IPS-NIHi7 (cell line): ENCODE data around the gene WARS2.
"Not testable (repeated sequence)": the region's sequence is repeated elsewhere in the genome, so short reads cannot be mapped to it uniquely, and the experiment has no call there.

Source experiments
- DNase-seq: peaks from one replicate; pipeline ENCODE4 v3.0.0; 2012; ENCODE audit warnings: mixed read lengths; ENCODE audit errors: extremely low spot score

WARS2 gene

DNA sequence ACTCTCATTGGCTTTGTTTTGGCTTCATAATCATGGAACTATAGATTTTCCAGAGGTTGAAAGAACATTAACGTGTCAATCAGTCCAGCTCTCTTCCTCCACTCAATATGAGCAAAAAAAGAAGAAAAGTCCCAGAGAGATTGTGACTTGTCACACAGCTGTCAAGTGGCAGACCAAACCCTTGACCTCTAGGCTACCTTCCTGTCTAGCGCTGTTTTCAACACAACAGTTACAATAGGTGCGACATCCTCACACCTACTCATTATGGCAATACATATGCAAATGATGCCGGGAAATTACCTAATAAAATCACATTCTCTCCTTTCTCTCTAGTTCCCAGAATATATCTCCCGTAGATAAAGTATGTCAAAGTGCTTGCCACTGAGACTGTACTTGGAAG, 1.1 kb downstream of the WARS2 start:
- no peak for DNase-seq

DNA sequence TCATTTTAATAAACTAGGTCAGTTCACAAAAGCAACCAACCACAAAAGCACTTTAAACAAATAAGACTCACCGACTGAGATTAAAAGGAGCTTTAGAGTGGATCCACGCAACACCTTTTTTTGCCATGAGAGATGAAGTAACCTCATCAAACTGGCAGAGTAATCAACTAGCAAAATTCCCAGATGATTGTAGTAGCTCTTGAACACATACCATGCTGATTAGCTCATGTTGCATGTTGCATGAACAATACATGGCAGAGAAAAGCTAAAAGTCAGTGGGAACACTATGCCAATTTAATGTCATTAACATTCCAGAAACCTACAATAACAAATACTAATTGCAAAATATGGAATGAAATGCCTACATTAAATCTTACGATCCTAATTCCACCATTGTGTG, 4.1 kb downstream of the WARS2 start:
- no peak for DNase-seq

DNA sequence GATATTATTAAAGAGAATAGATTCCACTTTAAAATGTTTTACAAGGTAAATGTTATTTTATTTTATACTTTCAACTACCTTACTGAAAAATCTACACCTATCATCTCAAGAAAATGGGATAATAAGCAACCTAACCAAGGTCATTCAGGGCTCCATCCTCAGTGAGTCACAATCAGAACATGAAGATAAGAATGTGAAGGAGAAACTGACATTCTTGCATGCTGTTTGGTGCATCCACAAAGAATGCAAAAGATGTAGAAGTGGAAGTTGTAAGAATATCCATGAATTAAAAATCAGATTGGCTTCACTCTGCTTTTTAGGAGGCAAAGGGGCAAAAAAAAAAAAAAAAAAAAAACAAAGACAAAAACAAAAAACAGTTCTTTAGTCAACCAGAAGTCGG, 6.5 kb downstream of the WARS2 start:
- no peak for DNase-seq

DNA sequence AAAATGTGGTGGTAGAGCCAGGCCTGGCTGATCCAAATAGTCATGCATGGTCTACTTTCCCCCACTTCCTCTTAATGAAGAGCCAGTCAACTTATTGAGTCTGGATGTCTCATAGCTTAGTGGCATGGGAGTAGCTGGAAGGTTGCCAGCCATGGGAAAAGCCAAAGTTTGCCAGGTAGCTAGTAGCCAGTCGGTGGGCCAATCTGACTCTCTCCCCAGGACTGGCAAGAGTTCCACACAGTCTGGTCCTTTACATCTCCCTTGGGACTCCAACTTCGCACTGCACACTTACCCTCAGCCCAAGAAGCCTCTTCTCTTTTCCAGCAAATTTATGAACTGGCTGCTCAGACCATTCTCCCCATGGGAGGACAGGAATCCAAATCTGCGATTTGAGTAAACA, 8.3 kb downstream of the WARS2 start:
- no peak for DNase-seq

DNA sequence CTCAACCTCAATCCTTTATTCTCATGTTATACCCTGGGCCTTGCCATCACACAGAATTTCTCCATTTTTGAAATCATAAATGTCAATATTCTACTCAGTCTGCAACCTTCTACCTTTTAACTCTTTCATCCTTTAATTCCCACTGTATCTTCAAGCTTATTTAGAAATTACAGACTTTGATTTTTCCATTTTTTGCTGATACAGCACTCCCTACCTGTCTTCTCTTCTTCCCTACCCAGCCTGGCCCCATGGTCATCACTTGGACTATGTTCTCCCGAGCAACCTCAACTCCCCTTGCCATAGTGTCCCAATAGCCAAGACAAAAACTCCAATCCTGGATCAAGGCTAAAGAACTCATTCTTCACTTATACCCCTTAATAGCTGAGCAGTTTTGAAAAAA, 14.6 kb downstream of the WARS2 start:
- no peak for DNase-seq

DNA sequence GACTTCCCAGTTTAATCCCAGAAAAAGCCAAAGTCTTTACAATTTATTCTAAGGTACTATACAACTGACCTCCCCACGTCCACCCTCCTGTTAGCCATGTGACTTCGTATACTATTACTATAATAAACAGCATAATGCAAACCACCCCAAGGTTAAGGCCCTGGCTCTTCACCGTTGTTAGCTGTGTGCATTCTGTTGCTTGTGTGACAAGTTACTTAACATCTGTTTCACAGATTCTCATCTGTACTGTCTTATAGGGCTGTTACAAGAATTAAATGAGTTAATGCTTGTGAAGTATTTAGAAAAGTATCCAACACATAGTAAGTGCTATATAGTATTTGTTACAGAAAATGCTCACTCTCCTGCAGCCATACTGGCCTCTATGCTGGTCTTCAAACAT, 15.7 kb downstream of the WARS2 start:
- DNase-seq, result no peak

DNA sequence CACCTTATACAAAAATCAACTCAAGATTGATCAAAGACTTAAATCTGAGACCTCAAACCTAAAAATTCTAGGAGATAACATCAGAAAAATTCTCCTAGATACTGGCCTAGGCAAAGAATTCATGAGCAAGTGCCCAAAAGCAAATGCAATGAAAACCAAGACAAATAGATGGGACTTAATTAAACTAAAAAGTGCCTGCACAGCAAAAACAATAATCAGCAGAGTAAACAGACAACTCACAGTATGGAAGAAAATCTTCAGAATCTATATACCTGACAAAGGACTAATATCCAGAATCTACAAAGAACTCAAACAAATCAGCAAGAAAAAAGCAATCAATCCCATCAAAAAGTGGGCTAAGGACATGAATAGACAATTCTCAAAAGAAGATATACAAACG, 18.6 kb downstream of the WARS2 start:
- DNase-seq, result not testable (repeated sequence)

DNA sequence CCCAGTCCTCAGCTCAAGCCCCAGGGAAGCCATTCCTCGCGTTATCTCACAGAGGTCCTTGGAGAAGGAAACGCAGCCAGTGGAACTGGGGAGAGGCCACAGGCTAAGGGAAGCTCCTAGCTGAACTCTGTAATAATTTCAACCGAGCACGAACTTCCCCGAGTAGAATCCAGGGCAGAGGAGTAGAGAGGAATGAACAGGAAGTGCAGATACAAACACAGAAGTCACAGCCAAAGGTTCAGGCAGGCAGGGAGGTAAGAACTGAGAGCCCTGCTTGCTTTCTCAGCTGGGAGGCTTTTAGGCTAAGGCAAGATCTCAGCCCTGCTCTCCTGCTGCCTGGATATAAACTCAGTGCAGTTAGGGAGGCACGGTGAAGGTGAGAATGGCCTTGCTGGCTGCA, 23.7 kb downstream of the WARS2 start:
- no peak for DNase-seq

DNA sequence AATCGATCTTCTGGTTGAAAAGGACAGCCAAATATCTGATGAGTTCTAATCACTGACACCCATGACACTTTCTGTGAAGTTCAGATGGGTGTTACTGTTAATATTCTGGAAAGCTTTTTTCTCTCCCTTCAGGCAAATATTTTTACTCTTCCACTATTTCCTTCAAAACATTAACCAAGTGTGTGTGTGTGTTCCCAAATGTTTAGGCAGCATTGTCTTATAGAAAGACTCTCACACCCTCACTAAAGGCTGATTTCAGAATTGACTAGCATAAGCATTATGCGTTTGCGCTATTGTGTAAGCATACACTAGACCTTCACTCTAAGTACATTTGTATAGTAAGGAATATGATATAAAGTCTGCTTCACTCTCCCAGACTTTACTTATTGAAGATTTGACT, 24.7 kb downstream of the WARS2 start:
- DNase-seq, result no peak

DNA sequence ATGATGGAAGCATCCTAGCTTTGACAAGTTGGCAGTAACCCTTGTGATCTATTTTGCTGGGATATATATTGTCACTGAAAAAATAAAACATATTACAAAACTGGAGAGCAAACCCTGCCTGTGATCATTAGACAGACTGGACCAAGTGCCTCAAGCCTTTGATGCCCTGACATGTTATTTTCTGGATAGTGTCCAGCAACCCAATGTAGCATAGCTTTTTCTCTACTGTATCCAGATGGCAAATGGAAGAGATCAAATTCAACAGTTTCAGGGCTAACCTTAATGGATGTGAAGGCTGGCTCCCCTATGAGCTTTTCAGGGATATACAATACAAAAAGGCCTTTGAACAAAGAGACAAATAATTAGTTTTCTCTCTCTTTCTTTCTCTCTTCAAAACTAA, 25.1 kb downstream of the WARS2 start:
- no peak for DNase-seq

DNA sequence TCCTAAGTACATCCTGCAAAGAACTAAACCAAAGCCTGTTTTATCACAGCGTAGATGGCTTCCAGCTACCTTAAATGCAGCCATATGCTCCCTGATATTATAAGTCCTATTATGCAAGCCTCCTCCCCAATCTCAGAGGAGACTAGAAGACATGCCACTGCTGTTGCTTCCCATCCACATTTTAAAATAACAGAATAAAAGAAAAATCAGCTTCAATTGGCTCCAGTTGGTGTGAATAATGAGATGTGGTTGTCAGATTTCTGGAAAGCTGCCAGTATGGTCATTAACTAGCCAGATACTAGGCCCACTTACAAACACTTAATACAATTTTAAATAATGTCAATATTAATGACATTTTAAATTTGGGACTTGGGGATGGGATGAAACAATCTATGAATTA, 25.7 kb downstream of the WARS2 start:
- DNase-seq, result no peak

DNA sequence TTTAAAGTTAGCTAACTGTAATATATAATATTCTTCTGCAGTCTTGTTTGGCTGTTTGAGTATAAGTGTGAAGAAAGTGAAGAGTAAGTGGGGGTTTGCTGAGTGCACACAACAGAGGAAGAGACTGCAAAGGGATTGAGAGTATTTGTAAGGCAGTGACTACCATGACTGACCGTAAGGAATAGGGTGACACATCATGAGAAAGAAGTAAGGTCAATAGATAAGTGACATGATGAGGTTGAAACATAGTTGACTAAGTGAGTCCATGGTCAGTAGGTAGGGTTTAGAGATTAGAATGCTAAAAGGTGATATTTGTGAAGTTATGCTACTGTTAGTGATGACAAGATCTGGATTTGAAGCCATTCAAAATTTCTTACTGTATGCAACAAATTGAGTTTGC, 27.7 kb downstream of the WARS2 start:
- DNase-seq, result no peak

DNA sequence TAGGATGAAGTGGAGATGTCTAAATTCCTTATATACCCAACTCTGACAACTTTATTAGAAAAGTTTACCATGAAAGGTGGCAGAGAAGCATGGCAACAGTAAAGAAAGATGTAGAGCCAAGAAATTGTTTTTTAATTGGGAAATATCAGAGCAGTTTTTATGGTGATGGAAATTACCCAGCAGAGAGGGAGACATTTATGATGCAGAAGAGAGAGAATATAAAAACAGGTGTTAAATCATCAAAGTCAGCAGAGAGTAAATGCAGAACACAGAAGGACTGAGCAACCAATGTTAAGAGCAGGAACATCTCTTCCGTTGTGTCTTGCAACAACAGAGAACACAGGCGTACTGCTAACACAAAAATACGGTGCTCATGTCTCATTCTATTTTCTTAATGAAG, 28.2 kb downstream of the WARS2 start:
- no peak for DNase-seq

DNA sequence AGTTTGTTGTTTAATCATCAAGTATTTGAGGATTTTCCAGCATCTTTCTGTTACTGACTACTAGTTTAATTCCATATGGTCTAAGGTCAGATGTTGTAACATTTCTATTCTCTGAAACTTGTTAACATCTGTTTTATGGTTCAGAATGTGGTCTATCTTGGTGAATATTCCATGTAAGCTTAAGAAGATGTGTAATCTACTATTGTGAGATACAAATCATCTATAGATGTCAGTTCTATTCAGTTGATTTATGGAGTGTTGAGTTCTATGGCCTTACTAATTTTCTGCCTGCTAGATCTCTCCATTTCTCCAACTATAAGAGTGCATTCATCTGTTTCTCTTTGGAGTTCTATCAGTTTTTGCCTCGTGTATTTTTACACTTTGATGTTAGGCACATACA, 31.5 kb downstream of the WARS2 start:
- DNase-seq, result no peak

DNA sequence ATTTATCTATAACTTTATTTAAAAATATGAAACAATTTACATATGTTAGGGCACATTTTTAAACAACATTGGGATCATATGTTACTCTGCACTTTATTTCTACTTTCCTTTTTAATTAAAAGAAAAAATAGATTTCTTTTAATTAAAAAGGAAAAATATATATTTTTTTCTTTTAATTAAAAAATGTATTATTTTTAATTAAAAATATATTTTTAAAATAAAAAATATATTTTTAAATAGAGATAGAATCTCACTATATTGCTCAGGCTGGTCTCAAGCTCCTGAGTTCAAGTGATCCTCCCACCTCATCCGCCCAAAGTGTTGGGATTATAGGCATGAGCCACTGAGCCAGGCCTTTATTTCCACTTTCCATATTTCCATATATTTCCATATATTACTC, 36.7 kb downstream of the WARS2 start:
- DNase-seq, result no peak

DNA sequence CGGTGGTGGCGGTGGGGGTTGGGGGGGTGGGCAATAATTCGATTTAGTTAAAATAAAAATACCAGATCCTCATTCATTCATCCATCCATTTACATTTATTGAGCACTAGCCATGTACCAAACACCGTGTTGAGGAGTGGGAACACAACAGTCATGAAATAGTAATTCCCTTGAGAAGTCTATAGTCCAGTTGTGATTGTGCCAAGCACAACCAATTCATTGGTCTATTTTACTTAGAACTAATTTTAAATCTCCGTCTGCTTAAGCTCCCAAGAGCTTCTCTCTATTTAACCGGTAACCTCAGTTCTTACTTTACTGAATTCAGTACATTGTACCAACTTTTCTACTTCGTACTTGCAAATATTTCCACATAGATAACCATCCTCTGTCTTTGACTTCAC, 38.4 kb downstream of the WARS2 start:
- DNase-seq, result no peak

DNA sequence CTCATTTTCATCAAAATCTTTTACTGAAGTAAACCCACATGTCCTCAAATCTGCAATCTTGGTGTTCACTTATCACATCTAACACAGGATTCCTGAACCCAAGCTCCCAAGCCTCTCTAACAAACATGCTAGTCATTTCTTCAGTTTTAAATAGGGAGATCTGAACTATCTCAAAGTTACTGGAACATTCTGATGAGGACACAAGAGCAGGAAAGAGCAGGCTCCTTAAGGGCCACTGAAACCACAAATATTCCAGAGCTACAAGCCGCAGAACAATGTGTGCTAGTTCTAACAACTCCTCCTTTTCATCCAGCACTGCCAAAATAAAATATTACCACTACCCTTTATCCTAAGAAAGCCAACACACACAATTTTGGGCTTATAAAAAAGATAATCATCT, 38.9 kb downstream of the WARS2 start:
- no peak for DNase-seq

DNA sequence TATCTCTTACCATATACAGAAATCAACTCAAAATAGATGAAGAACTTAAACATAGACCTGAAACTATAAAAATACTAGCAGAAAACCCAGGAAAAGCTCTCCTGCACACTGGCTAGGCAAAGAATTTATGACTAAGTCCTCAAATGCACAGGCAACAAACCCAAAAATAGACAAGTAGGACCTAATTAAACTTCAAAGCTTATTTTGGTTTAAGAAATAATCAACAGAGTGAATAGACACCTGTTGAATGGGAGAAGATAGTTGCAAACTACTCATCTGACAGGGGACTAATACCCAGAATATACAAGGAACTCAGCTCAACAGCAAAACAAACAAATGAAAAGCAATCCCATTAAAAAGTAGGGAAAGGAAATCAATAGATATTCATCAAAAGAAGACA, 40.7 kb downstream of the WARS2 start:
- no peak for DNase-seq

DNA sequence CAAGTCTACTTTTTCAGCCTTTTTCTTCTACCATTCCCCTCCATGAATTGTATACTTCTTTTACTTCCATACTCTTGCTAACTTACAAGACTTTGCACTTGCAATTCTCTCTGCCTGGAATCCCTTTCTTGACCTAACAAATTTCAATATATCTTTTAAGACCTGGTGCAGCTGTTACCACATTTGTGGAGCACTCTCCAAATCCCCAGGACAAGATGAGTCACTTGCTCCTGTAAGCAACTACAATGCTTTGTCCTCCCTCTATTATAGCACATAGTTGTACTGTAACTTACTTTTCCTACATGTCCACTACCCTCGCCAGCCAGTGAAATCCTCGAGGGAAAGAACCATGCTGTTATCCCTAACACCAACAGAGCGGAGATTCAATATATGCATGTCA, 43.1 kb downstream of the WARS2 start:
- no peak for DNase-seq

DNA sequence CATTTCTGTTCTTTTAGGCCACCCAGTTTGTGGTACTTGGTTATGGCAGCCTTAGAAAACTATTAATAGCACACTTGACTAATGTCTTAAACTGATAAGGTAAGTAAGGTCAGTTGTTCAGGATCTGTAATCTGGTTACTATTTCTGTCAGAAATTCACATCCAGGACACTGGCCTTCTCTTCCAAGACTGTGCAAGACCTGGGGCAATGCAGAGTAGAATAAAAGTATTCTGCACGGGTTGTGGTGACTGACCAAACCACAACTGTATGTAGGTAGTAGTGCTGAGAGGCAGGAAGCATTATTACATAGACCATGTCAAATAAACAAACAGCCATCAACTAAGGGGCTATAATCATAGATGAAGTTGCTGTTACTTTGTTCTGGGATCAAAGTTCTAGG, 46.7 kb downstream of the WARS2 start:
- no peak for DNase-seq

DNA sequence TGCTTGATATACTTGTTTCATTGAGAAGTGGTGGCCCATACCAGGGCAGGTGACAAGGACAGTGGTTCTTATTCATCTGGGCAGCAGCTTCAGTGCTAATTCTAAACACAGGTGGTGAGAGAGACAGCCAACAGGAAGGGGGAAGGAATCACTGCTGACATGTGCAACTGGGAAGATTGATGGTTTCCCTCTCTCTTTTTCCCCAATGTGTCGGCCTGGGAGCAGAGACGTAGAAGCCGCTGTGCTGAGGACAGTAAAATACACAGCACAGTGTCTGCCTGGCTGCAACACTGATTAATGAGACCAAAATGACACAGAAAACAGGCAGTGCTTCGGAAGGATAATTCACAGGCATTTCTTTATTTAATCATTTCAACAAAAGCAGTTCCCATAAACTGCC, 48.8 kb downstream of the WARS2 start:
- no peak for DNase-seq

DNA sequence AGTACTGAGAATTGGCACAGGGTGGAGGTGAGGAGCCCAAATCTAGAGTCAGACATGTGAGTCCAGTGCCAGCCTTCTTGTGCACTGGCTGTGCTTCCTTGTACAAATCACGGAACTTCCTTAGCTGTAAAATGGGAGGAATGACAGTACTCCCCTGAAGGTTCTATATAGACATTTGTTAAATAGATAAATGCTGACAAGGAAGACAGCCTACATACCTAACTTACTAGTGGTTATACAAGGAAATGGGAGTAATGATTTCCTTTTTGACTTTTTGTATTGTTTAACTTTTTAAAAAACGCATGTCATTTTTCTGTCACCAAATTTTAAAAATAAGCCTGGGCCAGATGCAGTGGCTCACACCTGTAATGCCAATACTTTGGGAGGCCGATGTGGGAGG, 50.2 kb downstream of the WARS2 start:
- DNase-seq, result no peak

DNA sequence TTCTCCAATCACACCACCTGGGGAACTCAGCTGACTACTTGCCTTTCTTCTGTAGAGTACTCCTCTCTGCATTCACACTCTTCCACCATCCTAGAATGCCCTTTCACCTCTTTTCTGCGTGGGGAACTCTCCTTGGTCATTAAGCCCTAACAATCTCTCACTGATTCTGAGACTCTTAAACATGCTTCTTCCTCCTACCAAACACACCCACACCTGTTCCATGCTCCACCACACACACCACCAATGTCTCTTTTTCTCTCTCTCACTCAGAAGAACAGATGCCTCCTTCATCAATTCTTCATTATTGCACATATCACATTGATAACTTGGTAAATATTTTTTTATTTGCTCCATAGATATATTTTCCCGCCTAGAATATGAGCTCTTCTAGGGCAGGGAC, 53.6 kb downstream of the WARS2 start:
- DNase-seq, result no peak

DNA sequence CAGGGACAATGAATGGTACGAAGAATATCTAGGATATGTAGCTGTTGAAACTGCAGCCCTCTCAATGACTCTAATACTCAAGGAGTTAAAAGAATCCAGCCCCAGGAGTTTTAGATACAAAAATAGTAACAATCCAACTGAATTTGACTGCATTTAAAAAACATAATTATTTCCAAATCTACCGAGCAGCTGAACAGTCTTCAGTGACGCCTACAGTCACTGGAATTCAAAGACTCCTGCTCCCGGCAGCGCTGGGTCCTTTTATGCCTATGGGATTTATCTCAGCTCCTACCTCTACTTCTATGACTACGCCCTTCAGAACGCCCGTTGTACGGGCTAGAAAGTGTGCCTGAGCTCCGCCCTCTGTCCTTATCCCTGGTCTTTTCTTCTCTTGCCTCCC, 55.7 kb downstream of the WARS2 start:
- no peak for DNase-seq

DNA sequence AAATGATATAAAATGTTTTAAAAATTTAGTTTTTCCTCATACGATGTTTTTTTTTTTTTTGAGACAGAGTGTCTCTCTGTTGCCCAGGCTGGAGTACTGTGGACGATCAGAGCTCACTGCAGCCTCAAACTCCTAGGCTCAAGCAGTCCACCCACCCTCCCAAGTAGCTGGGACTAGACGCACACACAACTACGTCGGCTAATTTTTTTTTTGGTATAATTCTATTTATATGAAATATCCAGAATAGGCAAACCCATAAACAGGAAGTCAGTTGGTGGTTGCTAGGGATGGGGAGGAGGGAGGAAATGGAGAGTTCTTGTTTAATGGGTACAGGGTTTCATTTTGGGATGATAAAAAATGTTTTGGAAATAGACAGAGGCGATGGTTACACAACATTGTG, 56.5 kb downstream of the WARS2 start:
- DNase-seq, result no peak
